Panc1 (cell line): ENCODE results near the gene GNAZ. TPM values are rescaled to one million over a fixed set of nuclear protein-coding genes. Genes with fewer than 3 reads are reported as not detected.

Experiments used
- ATAC-seq: fragments of 200-7000 bp; cut with Tn5 transposase; 2 replicates; pipeline ENCODE4 v1.9.1; 2020; ENCODE audit warnings: mild to moderate bottlenecking, moderate library complexity
- BruUV-seq: library from RNA; stranded (reverse); fragments of 400-500 nt; replicated peaks from 2 replicates; lab custom pipeline; 2021; lab: Mats Ljungman, UMichigan
- CTCF ChIA-PET: fragments of 300-600 bp; sonication (Branson Sonifier 250); formaldehyde crosslinking; loops from one replicate; lab custom pipeline; 2022; ENCODE audit warnings: antibody characterized with exemption; lab: Charles Lee
- POLR2A ChIA-PET: fragments of 300-600 bp; sonication (Branson Sonifier 250); formaldehyde crosslinking; loops from one replicate; lab custom pipeline; 2022; ENCODE audit warnings: antibody characterized with exemption; lab: Charles Lee
- DNase-seq: peaks from one replicate; pipeline ENCODE4 v3.0.0-alpha.2; 2010; ENCODE audit warnings: low read depth, low spot score
- H3K27ac ChIP-seq: 2 replicates; pipeline ENCODE4 v1.5.1; 2011; ENCODE audit warnings: mild to moderate bottlenecking, low read length, inconsistent platforms
- H3K27me3 ChIP-seq: fragments of 200-500 bp; sonication (Bioruptor generic); 2 replicates; pipeline ENCODE4 v1.6.0; 2014; ENCODE audit warnings: low read length, inconsistent platforms; ENCODE audit not compliant: control insufficient read depth, insufficient read depth
- H3K36me3 ChIP-seq: fragments of 200-500 bp; sonication (Bioruptor generic); 2 replicates; pipeline ENCODE4 v1.5.1; 2014; ENCODE audit warnings: inconsistent platforms, mild to moderate bottlenecking, low read length, moderate library complexity; ENCODE audit not compliant: control insufficient read depth, insufficient read depth
- H3K4me1 ChIP-seq: 2 replicates; pipeline ENCODE4 v1.5.1; 2011; ENCODE audit warnings: inconsistent platforms, mild to moderate bottlenecking, low read length, moderate library complexity; ENCODE audit not compliant: control insufficient read depth, insufficient read depth
- H3K4me3 ChIP-seq, 2 experiments: 2 replicates each; pipeline ENCODE4 v1.5.1; 2011 to 2012; ENCODE audit warnings: low read depth in 2 of 2, low read length in 2 of 2, mild to moderate bottlenecking in 2 of 2, inconsistent platforms in 1 of 2, moderate library complexity in 1 of 2
- H3K9me3 ChIP-seq: fragments of 200-500 bp; sonication (Bioruptor generic); 2 replicates; pipeline ENCODE4 v1.5.1; 2014; ENCODE audit warnings: low read depth, mild to moderate bottlenecking, inconsistent platforms, low read length, moderate library complexity; ENCODE audit not compliant: control insufficient read depth, insufficient read depth
- POLR2AphosphoS5 ChIP-seq: IDR thresholded peaks from 2 replicates; pipeline ENCODE4 v1.6.1; 2012; ENCODE audit warnings: mild to moderate bottlenecking, low read depth, low read length, moderate library complexity
- SIN3A ChIP-seq: IDR thresholded peaks from 2 replicates; pipeline ENCODE4 v1.6.1; 2012; ENCODE audit warnings: low read depth, mild to moderate bottlenecking, low read length, moderate library complexity, borderline replicate concordance; ENCODE audit not compliant: insufficient read depth
- TCF7L2 ChIP-seq: IDR thresholded peaks from 2 replicates; pipeline ENCODE4 v1.6.1; 2011; ENCODE audit warnings: mild to moderate bottlenecking, low read depth, low read length, inconsistent platforms
- in situ Hi-C: cut with HindIII; loops from 2 replicates; pipeline ENCODE4 v1.10.0; 2016; ENCODE audit warnings: low sequenced_read_pairs, low pct_unique_long_range_greater_than_20kb
- intact Hi-C: fragments of 100-400 bp; cut with micrococcal nuclease; formaldehyde crosslinking; loops from one replicate; pipeline ENCODE4 v1.10.0; 2022; ENCODE audit not compliant: unreplicated experiment
- total RNA-seq: library from RNA; stranded (reverse); gene quantifications from one replicate; pipeline ENCODE4 v1.2.1, GENCODE V29; 2021; ENCODE audit not compliant: unreplicated experiment
- TF ChIP-seq, protein P1 (sequence below): fragments of 450-650 bp; IDR thresholded peaks from 2 replicates; pipeline ENCODE4 v1.5.1; 2017; ENCODE audit warnings: mild to moderate bottlenecking
- TF ChIP-seq, protein P2 (sequence below), 2 experiments: IDR thresholded peaks; 2 replicates each; pipeline ENCODE4 v1.6.1; 2011 to 2012; ENCODE audit warnings: low read depth in 2 of 2, control low read depth in 1 of 2, low read length in 1 of 2, mild to moderate bottlenecking in 1 of 2, moderate library complexity in 1 of 2; ENCODE audit not compliant: insufficient read depth in 1 of 2

GNAZ gene
- total RNA-seq, 1 experiment from 2014 or later, result 11.9 TPM

DNA sequence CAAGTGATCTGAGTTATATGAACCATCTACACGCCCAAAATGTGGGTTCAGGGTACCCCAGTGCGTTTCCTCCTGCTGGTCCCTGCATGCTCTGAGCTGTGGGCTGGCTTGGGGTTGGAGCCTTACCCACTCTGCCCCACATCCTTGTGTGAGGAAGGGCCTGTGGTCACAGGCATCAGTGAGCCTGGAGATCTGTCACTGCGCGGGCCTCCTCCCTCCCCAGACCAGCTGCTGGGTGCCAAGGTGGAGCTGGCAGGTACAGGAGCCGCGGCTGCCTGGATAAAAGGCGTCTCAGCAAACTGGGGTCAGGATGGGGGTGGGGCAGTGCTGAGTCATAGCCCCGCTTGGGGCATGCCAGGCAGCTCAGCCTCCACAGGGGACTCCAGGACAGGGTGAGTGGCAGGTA, 17.9 kb downstream of the GNAZ start:
- ATAC-seq, result no peak
- no peak overlapping the region for H3K27ac ChIP-seq
- no peaks in the 10 kb centered on the region for H3K27me3 ChIP-seq
- CTCF ChIA-PET, result no interaction called here
- intact Hi-C loops, result no loop called here
- H3K4me3 ChIP-seq, result no peak overlapping the region
- DNase-seq, result no peak
- H3K4me1 ChIP-seq, result no peaks in the 10 kb centered on the region
- H3K9me3 ChIP-seq, result no peaks in the 10 kb centered on the region
- no peak for TF ChIP-seq SIN3A
- TF ChIP-seq, protein P1, sequence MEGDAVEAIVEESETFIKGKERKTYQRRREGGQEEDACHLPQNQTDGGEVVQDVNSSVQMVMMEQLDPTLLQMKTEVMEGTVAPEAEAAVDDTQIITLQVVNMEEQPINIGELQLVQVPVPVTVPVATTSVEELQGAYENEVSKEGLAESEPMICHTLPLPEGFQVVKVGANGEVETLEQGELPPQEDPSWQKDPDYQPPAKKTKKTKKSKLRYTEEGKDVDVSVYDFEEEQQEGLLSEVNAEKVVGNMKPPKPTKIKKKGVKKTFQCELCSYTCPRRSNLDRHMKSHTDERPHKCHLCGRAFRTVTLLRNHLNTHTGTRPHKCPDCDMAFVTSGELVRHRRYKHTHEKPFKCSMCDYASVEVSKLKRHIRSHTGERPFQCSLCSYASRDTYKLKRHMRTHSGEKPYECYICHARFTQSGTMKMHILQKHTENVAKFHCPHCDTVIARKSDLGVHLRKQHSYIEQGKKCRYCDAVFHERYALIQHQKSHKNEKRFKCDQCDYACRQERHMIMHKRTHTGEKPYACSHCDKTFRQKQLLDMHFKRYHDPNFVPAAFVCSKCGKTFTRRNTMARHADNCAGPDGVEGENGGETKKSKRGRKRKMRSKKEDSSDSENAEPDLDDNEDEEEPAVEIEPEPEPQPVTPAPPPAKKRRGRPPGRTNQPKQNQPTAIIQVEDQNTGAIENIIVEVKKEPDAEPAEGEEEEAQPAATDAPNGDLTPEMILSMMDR, result no peak
- no peak for TF ChIP-seq POLR2AphosphoS5
- TF ChIP-seq TCF7L2, result no peak
- TF ChIP-seq, protein P2, sequence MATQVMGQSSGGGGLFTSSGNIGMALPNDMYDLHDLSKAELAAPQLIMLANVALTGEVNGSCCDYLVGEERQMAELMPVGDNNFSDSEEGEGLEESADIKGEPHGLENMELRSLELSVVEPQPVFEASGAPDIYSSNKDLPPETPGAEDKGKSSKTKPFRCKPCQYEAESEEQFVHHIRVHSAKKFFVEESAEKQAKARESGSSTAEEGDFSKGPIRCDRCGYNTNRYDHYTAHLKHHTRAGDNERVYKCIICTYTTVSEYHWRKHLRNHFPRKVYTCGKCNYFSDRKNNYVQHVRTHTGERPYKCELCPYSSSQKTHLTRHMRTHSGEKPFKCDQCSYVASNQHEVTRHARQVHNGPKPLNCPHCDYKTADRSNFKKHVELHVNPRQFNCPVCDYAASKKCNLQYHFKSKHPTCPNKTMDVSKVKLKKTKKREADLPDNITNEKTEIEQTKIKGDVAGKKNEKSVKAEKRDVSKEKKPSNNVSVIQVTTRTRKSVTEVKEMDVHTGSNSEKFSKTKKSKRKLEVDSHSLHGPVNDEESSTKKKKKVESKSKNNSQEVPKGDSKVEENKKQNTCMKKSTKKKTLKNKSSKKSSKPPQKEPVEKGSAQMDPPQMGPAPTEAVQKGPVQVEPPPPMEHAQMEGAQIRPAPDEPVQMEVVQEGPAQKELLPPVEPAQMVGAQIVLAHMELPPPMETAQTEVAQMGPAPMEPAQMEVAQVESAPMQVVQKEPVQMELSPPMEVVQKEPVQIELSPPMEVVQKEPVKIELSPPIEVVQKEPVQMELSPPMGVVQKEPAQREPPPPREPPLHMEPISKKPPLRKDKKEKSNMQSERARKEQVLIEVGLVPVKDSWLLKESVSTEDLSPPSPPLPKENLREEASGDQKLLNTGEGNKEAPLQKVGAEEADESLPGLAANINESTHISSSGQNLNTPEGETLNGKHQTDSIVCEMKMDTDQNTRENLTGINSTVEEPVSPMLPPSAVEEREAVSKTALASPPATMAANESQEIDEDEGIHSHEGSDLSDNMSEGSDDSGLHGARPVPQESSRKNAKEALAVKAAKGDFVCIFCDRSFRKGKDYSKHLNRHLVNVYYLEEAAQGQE (IDR thresholded peaks at IDR 0.05; ENCODE audit: insufficient read depth in 1 of 2, low read depth in 2 of 2, low read length in 1 of 2), result no peak
- H3K36me3 ChIP-seq, result no peaks in the 10 kb centered on the region
- no TSS peak for BruUV-seq
- in situ Hi-C loops, result no loop called here
- POLR2A ChIA-PET, result no interaction called here

DNA sequence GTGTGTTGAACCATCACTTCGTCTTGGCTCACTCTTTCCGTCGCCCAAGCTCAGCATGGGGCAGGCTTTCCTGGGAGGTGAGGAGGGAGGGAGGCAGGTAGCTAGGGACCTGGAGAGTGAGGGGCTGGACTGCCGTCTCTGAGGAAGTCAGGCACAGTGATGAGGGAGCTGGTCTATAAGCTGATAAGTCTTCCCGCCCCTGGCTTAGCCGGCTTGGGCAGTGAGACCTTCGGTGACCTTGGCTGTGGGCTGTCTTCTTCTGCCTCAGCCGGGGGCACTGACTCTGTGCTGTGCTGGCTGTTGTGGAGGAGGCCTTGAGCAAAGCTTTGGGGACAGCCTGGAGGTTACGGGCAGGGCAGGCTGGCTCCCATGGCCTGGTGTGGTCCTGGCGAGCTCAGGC, 18.7 kb downstream of the GNAZ start:
- CTCF ChIA-PET, result no interaction called here
- no peaks in the 10 kb centered on the region for H3K9me3 ChIP-seq
- no peak overlapping the region for H3K4me3 ChIP-seq
- POLR2A ChIA-PET, result no interaction called here
- no TSS peak for BruUV-seq
- DNase-seq (no peak), ATAC-seq (no peak)
- H3K4me1 ChIP-seq, result no peaks in the 10 kb centered on the region
- in situ Hi-C loops (no loop called here), intact Hi-C loops (no loop called here)
- TF ChIP-seq, protein P2 (IDR thresholded peaks at IDR 0.05; ENCODE audit: insufficient read depth in 1 of 2, low read depth in 2 of 2, low read length in 1 of 2), result no peak
- TF ChIP-seq SIN3A (no peak), TCF7L2 (no peak), POLR2AphosphoS5 (no peak)
- TF ChIP-seq, protein P1, result no peak
- no peak overlapping the region for H3K27ac ChIP-seq
- H3K27me3 ChIP-seq, result no peaks in the 10 kb centered on the region
- H3K36me3 ChIP-seq, result no peaks in the 10 kb centered on the region
